ENCODE measurements around the gene RETREG3. TPM values are rescaled to one million over a fixed set of nuclear protein-coding genes. Genes with fewer than 3 reads are reported as not detected.

Gene RETREG3
- total and polyA plus RNA-seq, 2 of the 13 experiments (the other 11 are each of a cell fraction or from before 2014, with no cell fraction given), result 47.0 to 55.8 TPM

- TF ChIP-seq ZNF597 (CRISPR knock-in tag; IDR thresholded peaks at IDR 0.05) (no peak), TBL1XR1 (IDR thresholded peaks at IDR 0.05; ENCODE audit: borderline replicate concordance, low read length, partially characterized antibody) (peak; percentile 38), ZBTB1 (CRISPR knock-in tag; IDR thresholded peaks at IDR 0.05; ENCODE audit: borderline replicate concordance) (no peak), SP1 (IDR thresholded peaks at IDR 0.05) (no peak), SP1 (CRISPR knock-in tag; IDR thresholded peaks at IDR 0.05) (peak; percentile 38; the same call in 1 of the 2 replicates), KDM4B (CRISPR knock-in tag; IDR thresholded peaks at IDR 0.05) (no peak; the same call in none of the 2 replicates), AFF4 (CRISPR knock-in tag; IDR thresholded peaks at IDR 0.05) (no peak; the same call in 1 of the 2 replicates), SP5 (CRISPR knock-in tag; IDR thresholded peaks at IDR 0.05; ENCODE audit: borderline replicate concordance, low read depth) (peak; percentile 72; the same call in 1 of the 2 replicates), SALL1 (CRISPR knock-in tag; IDR thresholded peaks at IDR 0.05) (peak; percentile 91), LCORL (IDR thresholded peaks at IDR 0.05) (no peak), LCORL (CRISPR knock-in tag; IDR thresholded peaks at IDR 0.05) (peak; percentile 90), PCBP1 (IDR thresholded peaks at IDR 0.05; ENCODE audit: borderline replicate concordance, low read depth, low read length) (no peak), ZNF75D (CRISPR knock-in tag; IDR thresholded peaks at IDR 0.05; ENCODE audit: borderline replicate concordance) (no peak), U2AF2 (IDR thresholded peaks at IDR 0.05; ENCODE audit: low read depth, low read length) (no peak), ZNF234 (CRISPR knock-in tag; conservative IDR thresholded peaks at IDR 0.05) (no peak), BHLHE40 (IDR thresholded peaks at IDR 0.05; ENCODE audit: low read length) (no peak; the same call in 1 of the 2 replicates), ZNF484 (CRISPR knock-in tag; IDR thresholded peaks at IDR 0.05; ENCODE audit: borderline replicate concordance, low read depth) (peak; percentile 46; the same call in 1 of the 2 replicates), MTA3 (CRISPR knock-in tag; IDR thresholded peaks at IDR 0.05) (no peak), ZNF160 (CRISPR knock-in tag; IDR thresholded peaks at IDR 0.05) (no peak; the same call in 1 of the 2 replicates), MLX (CRISPR knock-in tag; IDR thresholded peaks at IDR 0.05) (peak; percentile 65), ZNF225 (CRISPR knock-in tag; IDR thresholded peaks at IDR 0.05) (0 out of 2 replicates have a peak, but pooled peaks have one; percentile 12), ZNF704 (CRISPR knock-in tag; IDR thresholded peaks at IDR 0.05; ENCODE audit: borderline replicate concordance) (peak; percentile 87; the same call in 1 of the 2 replicates), ZZZ3 (CRISPR knock-in tag; IDR thresholded peaks at IDR 0.05; ENCODE audit: borderline replicate concordance) (peak; percentile 95), ZNF441 (CRISPR knock-in tag; IDR thresholded peaks at IDR 0.05; ENCODE audit: borderline replicate concordance) (peak; percentile 70; the same call in 1 of the 2 replicates)
Observed at GRCh38 chr17:42566883-42567573, 42.1 kb downstream of the RETREG3 start, which contains the start of gene MLX (continued).

All from HepG2 (cell line).